Psoas muscle (tissue), 8 donors: ENCODE measurements around the gene CTNNA1. TPM values are rescaled to one million over a fixed set of nuclear protein-coding genes. Genes with fewer than 3 reads are reported as not detected.
A peak's percentile ranks its signal among the peaks of the same experiment; 100 is the strongest.
"Not testable (repeated sequence)": the region's sequence is repeated elsewhere in the genome, so short reads cannot be mapped to it uniquely, and the experiment has no call there.

ENCODE experiments used
- ATAC-seq, 4 donors: fragments of 200-7000 bp; cut with Tn5 transposase; one replicate each; pipeline ENCODE4 v1.9.1; 2020; ENCODE audit warnings: moderate library complexity in 3 of 4, mild to moderate bottlenecking in 2 of 4
- DNase-seq, 2 donors: peaks; one replicate each; pipeline ENCODE4 v3.0.0-alpha.2; 2020
- H3K27ac ChIP-seq: fragments of 200-600 bp; one replicate; pipeline ENCODE4 v1.8.0; 2022
- H3K27me3 ChIP-seq, 3 donors: fragments of 200-600 bp in 1 of 3; one replicate each; pipeline versions ENCODE4 v1.6.1 to v1.8.0; 2013 to 2022; ENCODE audit warnings: low read length in 2 of 3, mild to moderate bottlenecking in 2 of 3, moderate library complexity in 1 of 3; ENCODE audit not compliant: insufficient read depth in 3 of 3
- H3K36me3 ChIP-seq, 2 donors: fragments of 200-600 bp in 1 of 2; one replicate each; pipeline versions ENCODE4 v1.6.1 to v1.8.0; 2013 to 2022; ENCODE audit warnings: low read depth in 1 of 2, mild to moderate bottlenecking in 1 of 2, moderate library complexity in 1 of 2; ENCODE audit not compliant: insufficient read depth in 1 of 2
- H3K4me1 ChIP-seq: fragments of 200-600 bp; one replicate; pipeline ENCODE4 v1.8.0; 2022
- H3K4me3 ChIP-seq: fragments of 200-600 bp; one replicate; pipeline ENCODE4 v1.8.0; 2022; ENCODE audit warnings: mild to moderate bottlenecking
- H3K9me3 ChIP-seq: fragments of 200-600 bp; one replicate; pipeline ENCODE4 v1.8.0; 2022
- WGBS, 3 donors: extraction: QIAGEN DNeasy Blood & Tissue Kit; methylation state at CpG; one replicate each; pipeline versions ENCODE4 v1.1.6 to v1.1.7; 2013; 5-methylcytosine and 5-hydroxymethylcytosine counted together
- intact Hi-C, 2 donors: fragments of 100-400 bp; cut with DNase I; formaldehyde crosslinking; loops; one replicate each; pipeline versions ENCODE4 v1.11.0 to v1.14.2; 2022
- polyA plus RNA-seq, 3 donors: library from polyadenylated mRNA; stranded (reverse); fragments of 200-250 nt; gene quantifications; one replicate each; pipeline ENCODE4 v1.2.3, GENCODE V29; 2013
- total RNA-seq, 4 donors: library from RNA; stranded (reverse); fragmentation: NEBNext Ultra II Directional in 2 of 4; extraction: Animal tissue kit (Norgen Biotek cat#: 25700) in 2 of 4; gene quantifications; one replicate each; pipeline versions ENCODE4 v1.2.1 to v1.2.4, GENCODE V29; 2021 to 2023
- TF ChIP-seq, protein P1 (sequence below): fragments of 200-600 bp; IDR thresholded peaks from one replicate; pipeline ENCODE4 v1.8.0; 2022; ENCODE audit warnings: antibody characterized with exemption
- donor health status: healthy with polysubstance abuse.
- donor health status: DM: no; HTN: no; CAD: no; lungs with moderate emphysema.
- donor health status: Bipolar disorder and iron deficiency.
- donor health status: healthy.
- donor health status: DM: yes; HTN: yes; CAD: no.
- donor health status: DM: no; HTN: no; CAD: no.
- donor health status: DM: no; HTN: no; CAD: no.
- donor health status: DM: yes; HTN: yes; CAD: no.

The CTNNA1 gene
- total and polyA plus RNA-seq, 7 donors, result 58.8 to 162 (median 99.3) TPM

DNA sequence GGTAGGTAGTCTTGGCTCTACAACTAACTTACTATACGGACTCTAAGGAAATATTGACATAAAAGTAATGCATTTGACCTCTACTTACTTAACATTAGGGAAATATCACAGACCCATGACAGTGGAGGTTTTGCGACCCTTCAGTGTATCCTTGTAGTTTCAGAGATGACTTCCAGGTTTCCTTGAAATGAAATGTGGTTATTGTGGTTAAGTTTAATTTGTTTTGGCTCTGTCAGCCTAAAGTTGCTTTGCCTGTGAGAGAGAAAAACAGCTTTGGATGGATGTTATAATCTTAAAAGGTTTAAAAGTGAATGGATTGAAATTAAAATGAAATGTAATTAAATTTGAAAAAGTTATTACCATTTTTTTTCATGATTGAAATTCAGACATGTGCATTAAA lies 79.0 kb downstream of the CTNNA1 start:
- TF ChIP-seq, protein P1, sequence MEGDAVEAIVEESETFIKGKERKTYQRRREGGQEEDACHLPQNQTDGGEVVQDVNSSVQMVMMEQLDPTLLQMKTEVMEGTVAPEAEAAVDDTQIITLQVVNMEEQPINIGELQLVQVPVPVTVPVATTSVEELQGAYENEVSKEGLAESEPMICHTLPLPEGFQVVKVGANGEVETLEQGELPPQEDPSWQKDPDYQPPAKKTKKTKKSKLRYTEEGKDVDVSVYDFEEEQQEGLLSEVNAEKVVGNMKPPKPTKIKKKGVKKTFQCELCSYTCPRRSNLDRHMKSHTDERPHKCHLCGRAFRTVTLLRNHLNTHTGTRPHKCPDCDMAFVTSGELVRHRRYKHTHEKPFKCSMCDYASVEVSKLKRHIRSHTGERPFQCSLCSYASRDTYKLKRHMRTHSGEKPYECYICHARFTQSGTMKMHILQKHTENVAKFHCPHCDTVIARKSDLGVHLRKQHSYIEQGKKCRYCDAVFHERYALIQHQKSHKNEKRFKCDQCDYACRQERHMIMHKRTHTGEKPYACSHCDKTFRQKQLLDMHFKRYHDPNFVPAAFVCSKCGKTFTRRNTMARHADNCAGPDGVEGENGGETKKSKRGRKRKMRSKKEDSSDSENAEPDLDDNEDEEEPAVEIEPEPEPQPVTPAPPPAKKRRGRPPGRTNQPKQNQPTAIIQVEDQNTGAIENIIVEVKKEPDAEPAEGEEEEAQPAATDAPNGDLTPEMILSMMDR, result no peak
- intact Hi-C loops, result no loop called here
- Histone ChIP-seq H3K27me3 (no peaks in the 10 kb centered on the region), H3K27ac (no peak overlapping the region), H3K9me3 (no peaks in the 10 kb centered on the region), H3K4me1 (peaks cover 19% of the 10 kb centered on the region), H3K36me3 (peaks cover 4 to 19% of the 10 kb centered on the region in 2 donors), H3K4me3 (no peak overlapping the region)
- 69 to 82% (median 76%) methylated on average over 2 of the region's 2 CpGs for WGBS, 3 donors
- ATAC-seq (no peak), DNase-seq (no peak)

DNA sequence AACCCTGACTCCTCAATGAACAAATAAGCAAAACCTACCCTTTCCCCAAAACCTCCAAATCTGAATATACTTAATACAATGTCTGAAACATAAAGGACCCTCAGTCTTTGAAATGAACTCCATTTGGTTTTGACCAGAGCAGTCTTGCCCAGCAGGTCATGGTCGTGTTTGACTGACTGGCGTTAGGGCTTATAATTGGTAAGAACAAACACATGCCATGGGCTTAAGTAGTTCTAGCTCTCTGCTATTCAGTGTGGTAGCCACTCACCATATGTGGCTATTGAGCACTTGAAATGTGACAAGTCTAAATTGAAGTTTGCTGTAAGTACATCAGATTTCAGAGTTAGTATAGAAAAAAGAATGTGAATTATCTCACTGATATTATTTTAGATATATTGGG lies 79.9 kb downstream of the CTNNA1 start:
- Histone ChIP-seq H3K4me3 (no peak overlapping the region), H3K9me3 (no peaks in the 10 kb centered on the region), H3K27ac (no peak overlapping the region), H3K27me3 (no peaks in the 10 kb centered on the region), H3K36me3 (peaks cover 4 to 10% of the 10 kb centered on the region in 2 donors), H3K4me1 (peaks cover 23% of the 10 kb centered on the region)
- intact Hi-C loops, result no loop called here
- ATAC-seq (peak in 2 of 4 donors; percentile 62), DNase-seq (no peak)
- 25 to 55% (median 39%) methylated on average over 2 of the region's 2 CpGs for WGBS, 3 donors
- TF ChIP-seq, protein P1, result no peak

DNA sequence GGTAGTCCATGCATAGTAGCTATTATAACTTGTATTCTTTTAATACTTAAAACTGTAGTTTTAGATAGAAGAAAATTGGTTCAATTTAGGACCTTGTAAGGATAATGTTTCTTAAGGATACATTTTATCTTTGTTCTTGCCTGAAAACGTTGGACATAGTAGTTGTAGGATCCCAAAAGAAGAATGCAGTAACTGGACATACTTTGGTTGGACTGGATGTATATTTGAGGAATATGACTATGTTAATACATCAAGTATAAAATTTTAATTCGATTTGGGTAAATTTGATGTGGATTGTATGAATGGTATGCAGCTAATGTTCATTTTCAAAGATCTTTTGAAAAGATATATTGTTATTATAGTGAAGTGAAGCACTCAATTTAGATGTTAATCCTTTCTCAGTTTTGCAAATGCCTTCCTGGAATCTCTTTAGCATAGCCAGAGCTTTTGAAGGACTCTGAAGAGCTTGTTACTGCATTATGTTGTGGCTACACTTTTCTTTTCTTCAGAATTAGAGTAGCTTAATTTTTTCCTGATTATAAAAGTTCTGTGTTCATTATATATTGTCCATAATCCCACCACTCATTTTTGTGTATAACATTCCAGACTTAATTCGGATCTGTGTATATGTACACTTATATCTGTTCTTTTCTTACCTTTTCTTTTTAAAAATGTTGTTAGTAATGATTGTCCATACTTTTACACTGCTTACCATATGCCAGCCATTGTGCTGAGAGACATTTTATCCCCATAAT lies 80.7 kb downstream of the CTNNA1 start:
- no peak overlapping the region for H3K4me3 ChIP-seq
- 31 to 35% (median 33%) methylated on average over 3 of the region's 3 CpGs for WGBS, 3 donors
- ATAC-seq (no peak), DNase-seq (no peak)
- TF ChIP-seq, protein P1, result no peak
- H3K27ac ChIP-seq, result no peak overlapping the region
- H3K27me3 ChIP-seq, result no peaks in the 10 kb centered on the region
- no peaks in the 10 kb centered on the region for H3K9me3 ChIP-seq
- H3K4me1 ChIP-seq, result peaks cover 25% of the 10 kb centered on the region
- H3K36me3 ChIP-seq, result peaks cover 2 to 4% of the 10 kb centered on the region in 2 donors
- intact Hi-C loops, result no loop called here

DNA sequence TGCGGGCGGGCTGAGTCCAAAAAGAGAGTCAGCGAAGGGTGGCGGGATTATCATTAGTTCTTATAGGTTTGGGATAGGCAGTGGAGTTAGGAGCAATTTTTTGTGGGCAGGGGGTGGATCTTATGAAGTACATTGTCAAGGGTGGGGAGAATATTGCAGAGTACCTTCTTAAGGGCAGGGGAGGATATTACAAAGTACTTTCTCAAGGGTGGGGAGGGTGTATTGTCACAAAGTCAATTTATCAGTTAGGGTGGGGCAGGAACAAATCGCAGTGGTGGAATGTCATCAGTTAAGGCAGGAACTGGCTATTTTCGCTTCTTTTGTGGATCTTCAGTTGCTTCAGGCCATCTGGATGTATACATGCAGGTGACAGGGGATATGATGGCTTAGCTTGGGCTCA lies 81.6 kb downstream of the CTNNA1 start:
- 78 to 90% (median 82%) methylated on average over 6 of the region's 6 CpGs for WGBS, 3 donors
- H3K27me3 ChIP-seq, H3K4me3 ChIP-seq, H3K27ac ChIP-seq, DNase-seq, H3K36me3 ChIP-seq, intact Hi-C loops, ATAC-seq, H3K9me3 ChIP-seq: not testable (repeated sequence)
- H3K4me1 ChIP-seq, result peaks cover 26% of the 10 kb centered on the region

DNA sequence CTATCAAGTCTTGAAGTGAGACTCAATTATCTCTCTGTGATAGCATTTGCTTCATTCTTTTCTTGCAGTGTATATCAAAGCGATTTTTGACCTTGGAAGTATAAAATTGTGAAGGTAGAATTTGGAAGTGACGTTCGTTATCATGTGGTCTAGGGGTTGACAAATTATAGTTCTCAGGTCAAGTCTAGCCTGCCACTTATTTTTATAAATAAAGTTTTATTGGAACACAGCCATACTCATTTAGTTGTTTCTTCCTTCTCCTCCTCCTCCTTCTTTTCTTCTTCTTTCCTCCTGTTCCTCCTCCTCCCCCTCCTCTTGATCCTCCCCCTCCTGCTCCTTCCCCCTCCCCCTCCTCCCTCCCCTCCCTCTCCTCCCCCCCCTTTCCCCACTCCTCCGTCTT lies 83.9 kb downstream of the CTNNA1 start:
- 92 to 94% (median 93%) methylated on average over 4 of the region's 4 CpGs for WGBS, 3 donors
- Histone ChIP-seq H3K36me3 (no peaks in the 10 kb centered on the region), H3K27me3 (no peaks in the 10 kb centered on the region), H3K4me1 (peaks cover 41% of the 10 kb centered on the region), H3K9me3 (no peaks in the 10 kb centered on the region), H3K27ac (no peak overlapping the region), H3K4me3 (no peak overlapping the region)
- intact Hi-C loops, result no loop called here
- no peak for DNase-seq
- TF ChIP-seq, protein P1, result no peak
- no peak for ATAC-seq
